Lower lobe of right lung (tissue), 2 donors: Measurements from ENCODE around the gene SEZ6. TPM values are rescaled to one million over a fixed set of nuclear protein-coding genes. Genes with fewer than 3 reads are reported as not detected.

Experiments used
- ATAC-seq, 2 donors: fragments of 200-7000 bp; cut with Tn5 transposase; one replicate each; pipeline ENCODE4 v1.9.1; 2020 to 2022; ENCODE audit warnings: mild to moderate bottlenecking in 2 of 2, moderate library complexity in 2 of 2
- DNase-seq: peaks from one replicate; pipeline ENCODE4 v3.0.0-alpha.2; 2020
- H3K27ac ChIP-seq: fragments of 200-600 bp; one replicate; pipeline ENCODE4 v1.8.0; 2022
- H3K27me3 ChIP-seq: fragments of 200-600 bp; one replicate; pipeline ENCODE4 v1.8.0; 2022; ENCODE audit warnings: low read depth
- H3K36me3 ChIP-seq: fragments of 200-600 bp; one replicate; pipeline ENCODE4 v1.8.0; 2022; ENCODE audit warnings: mild to moderate bottlenecking
- H3K4me1 ChIP-seq: fragments of 200-600 bp; one replicate; pipeline ENCODE4 v1.8.0; 2022
- H3K4me3 ChIP-seq: fragments of 200-600 bp; one replicate; pipeline ENCODE4 v1.8.0; 2022; ENCODE audit warnings: mild to moderate bottlenecking
- H3K9me3 ChIP-seq: fragments of 200-600 bp; one replicate; pipeline ENCODE4 v1.8.0; 2022
- intact Hi-C: fragments of 100-400 bp; cut with DNase I; formaldehyde crosslinking; loops from one replicate; pipeline ENCODE4 v1.11.0; 2022
- total RNA-seq: library from RNA; stranded (reverse); fragmentation: NEBNext Ultra II Directional; extraction: Animal tissue kit (Norgen Biotek cat#: 25700); gene quantifications from one replicate; pipeline ENCODE4 v1.2.1, GENCODE V29; 2021
- TF ChIP-seq, protein P1 (sequence below): fragments of 200-600 bp; IDR thresholded peaks from one replicate; pipeline ENCODE4 v1.8.0; 2022; ENCODE audit warnings: antibody characterized with exemption, mild to moderate bottlenecking
- donor health status: DM: no; HTN: yes; CAD: no; lungs with severe emphysema.

SEZ6 gene
- total RNA-seq, 1 donor from 2014 or later: not detected

- intact Hi-C loops: no loop called here
- H3K27me3 ChIP-seq: peaks cover 5% of the 10 kb centered on the region
- TF ChIP-seq, protein P1, sequence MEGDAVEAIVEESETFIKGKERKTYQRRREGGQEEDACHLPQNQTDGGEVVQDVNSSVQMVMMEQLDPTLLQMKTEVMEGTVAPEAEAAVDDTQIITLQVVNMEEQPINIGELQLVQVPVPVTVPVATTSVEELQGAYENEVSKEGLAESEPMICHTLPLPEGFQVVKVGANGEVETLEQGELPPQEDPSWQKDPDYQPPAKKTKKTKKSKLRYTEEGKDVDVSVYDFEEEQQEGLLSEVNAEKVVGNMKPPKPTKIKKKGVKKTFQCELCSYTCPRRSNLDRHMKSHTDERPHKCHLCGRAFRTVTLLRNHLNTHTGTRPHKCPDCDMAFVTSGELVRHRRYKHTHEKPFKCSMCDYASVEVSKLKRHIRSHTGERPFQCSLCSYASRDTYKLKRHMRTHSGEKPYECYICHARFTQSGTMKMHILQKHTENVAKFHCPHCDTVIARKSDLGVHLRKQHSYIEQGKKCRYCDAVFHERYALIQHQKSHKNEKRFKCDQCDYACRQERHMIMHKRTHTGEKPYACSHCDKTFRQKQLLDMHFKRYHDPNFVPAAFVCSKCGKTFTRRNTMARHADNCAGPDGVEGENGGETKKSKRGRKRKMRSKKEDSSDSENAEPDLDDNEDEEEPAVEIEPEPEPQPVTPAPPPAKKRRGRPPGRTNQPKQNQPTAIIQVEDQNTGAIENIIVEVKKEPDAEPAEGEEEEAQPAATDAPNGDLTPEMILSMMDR: no peak
- H3K36me3 ChIP-seq: no peaks in the 10 kb centered on the region
- H3K4me3 ChIP-seq: no peak overlapping the region
- ATAC-seq (no peak), DNase-seq (no peak)
- no peaks in the 10 kb centered on the region for H3K4me1 ChIP-seq
- no peaks in the 10 kb centered on the region for H3K9me3 ChIP-seq
- no peak overlapping the region for H3K27ac ChIP-seq
Observed at GRCh38 chr17:29032857-29033197, 27.0 kb upstream of the SEZ6 start.

DNA sequence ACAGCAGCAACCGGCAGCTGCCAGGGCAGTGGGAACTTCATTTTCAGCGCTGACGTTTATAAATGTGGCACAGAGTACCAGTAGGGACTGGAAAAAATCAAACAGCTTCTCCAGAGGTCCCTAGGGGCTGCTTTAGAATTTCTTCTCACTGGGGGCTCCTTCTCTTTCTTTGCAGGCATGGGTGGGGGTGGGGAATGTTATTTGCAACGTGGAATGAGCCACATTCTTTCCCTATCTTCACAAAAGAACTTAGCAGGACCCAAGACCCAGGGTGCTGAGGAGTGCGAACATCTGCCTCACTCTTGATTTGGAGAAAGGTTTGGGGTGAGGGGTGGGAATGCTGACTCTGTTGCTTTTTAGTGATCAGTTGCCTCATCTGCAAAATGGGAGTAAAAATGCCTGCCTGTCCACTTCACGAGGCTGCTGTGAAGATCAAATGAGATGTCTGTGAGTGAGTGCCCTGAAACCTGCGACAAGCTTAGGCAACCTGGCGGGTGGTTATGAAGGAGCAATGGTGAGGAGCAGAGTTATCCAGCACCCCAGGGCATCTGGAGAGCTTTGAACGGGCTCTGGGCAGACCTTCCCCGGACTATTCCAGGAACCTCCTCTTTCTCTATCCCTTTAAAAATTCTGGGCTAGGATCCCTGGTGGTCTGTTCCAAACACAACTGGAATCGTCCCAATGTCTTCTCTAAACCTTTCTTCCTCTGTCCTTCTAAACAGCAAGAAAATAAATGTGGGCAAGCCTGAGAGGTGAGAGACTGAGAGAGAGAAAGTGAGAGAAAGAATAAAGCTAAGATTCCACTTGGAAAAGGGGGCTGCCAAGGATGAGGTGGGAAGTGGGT is 26.4 kb upstream of the SEZ6 start:
- no peak overlapping the region for H3K4me3 ChIP-seq
- no peaks in the 10 kb centered on the region for H3K36me3 ChIP-seq
- intact Hi-C loops: no loop called here
- H3K9me3 ChIP-seq: no peaks in the 10 kb centered on the region
- DNase-seq (no peak), ATAC-seq (no peak)
- TF ChIP-seq, protein P1: no peak
- peaks cover 5% of the 10 kb centered on the region for H3K27me3 ChIP-seq
- no peak overlapping the region for H3K27ac ChIP-seq
- H3K4me1 ChIP-seq: no peaks in the 10 kb centered on the region

GRCh38 chr17:29031488-29031887 is 25.7 kb upstream of the SEZ6 start:
- intact Hi-C loops: no loop called here
- Histone ChIP-seq H3K4me3 (no peak overlapping the region), H3K36me3 (no peaks in the 10 kb centered on the region), H3K27me3 (peaks cover 5% of the 10 kb centered on the region), H3K9me3 (no peaks in the 10 kb centered on the region), H3K4me1 (no peaks in the 10 kb centered on the region), H3K27ac (no peak overlapping the region)
- no peak for ATAC-seq
- TF ChIP-seq, protein P1: no peak
- no peak for DNase-seq

DNA sequence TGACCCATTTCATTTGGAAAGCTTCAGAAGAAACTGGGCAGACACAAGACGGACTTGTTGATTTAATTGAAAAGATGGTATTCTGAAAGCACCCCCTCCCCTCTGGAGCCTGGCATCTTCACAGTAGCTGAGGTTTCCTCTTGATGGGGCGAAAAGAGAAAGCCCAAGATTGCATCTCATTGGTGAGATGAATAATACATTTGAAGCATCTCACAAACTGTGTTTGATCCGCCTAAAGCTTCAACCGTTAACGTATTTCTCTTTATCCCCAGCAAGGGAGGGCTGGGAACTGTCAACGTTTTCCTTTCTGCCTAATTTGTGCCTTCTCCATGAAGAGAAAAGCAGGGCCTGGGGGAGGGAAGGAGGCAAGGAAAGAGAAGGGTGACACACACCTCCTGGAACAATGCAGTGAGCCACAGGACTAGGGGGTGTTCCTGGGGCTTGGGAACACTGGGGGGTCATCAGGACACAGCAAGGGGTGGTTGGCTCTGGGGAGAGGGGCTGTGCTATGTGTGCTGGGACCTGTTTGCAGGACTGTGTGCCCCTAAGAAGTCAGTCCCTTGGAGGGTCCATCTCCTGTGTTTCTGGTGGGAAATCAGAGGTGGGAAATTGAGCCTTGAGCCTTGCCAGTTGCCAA is 18.6 kb upstream of the SEZ6 start:
- Histone ChIP-seq H3K9me3 (no peaks in the 10 kb centered on the region), H3K4me3 (no peak overlapping the region), H3K4me1 (peaks cover 9% of the 10 kb centered on the region), H3K36me3 (no peaks in the 10 kb centered on the region), H3K27me3 (peaks cover 32% of the 10 kb centered on the region), H3K27ac (no peak overlapping the region)
- TF ChIP-seq, protein P1: no peak
- DNase-seq (no peak), ATAC-seq (no peak)
- intact Hi-C loops: no loop called here

DNA sequence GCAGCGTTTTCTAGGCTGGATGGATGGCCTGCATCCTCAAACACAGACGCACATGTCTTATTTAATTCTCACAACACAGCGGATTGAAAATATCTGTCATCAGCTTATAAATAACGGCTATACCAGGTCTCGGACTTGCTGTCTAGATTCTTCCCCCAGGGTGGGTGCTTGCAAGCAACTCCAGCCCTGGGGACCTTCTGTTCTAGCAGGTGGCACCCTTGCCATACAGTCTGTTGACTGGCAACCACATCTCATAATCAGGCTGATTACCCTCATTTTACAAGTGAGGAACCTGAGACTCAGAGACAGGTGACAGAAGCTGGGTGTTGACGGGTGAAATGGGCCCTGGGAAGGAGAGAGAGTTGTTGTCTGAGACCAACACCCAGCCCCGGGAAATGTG is 16.2 kb upstream of the SEZ6 start:
- no peak overlapping the region for H3K27ac ChIP-seq
- DNase-seq: no peak
- peaks cover 44% of the 10 kb centered on the region for H3K27me3 ChIP-seq
- TF ChIP-seq, protein P1: no peak
- no peak for ATAC-seq
- no peaks in the 10 kb centered on the region for H3K9me3 ChIP-seq
- intact Hi-C loops: no loop called here
- H3K4me1 ChIP-seq: peaks cover 10% of the 10 kb centered on the region
- no peaks in the 10 kb centered on the region for H3K36me3 ChIP-seq
- H3K4me3 ChIP-seq: no peak overlapping the region
